Spleen (tissue), 11 donors: ENCODE measurements around the gene MAT2B. TPM values are rescaled to one million over a fixed set of nuclear protein-coding genes. Genes with fewer than 3 reads are reported as not detected.

Source experiments
- DNase-seq: peaks from one replicate; pipeline ENCODE4 v3.0.0-alpha.2; 2020
- H3K27ac ChIP-seq, 8 donors: fragments of 200-600 bp; sonication (generic) in 7 of 8; 1 replicate in 4 of 8; 2 replicates in 4 of 8; pipeline versions ENCODE4 v1.5.0 to v1.8.0; 2016 to 2021; ENCODE audit warnings: inconsistent platforms in 4 of 8, mild to moderate bottlenecking in 4 of 8, moderate library complexity in 1 of 8
- H3K27me3 ChIP-seq, 7 donors: fragments of 200-600 bp; sonication (generic) in 6 of 7; replicated peaks in 1 of 7; 1 replicate in 4 of 7; 2 replicates in 3 of 7; pipeline versions ENCODE4 v1.5.0 to v1.8.0; 2016 to 2021; ENCODE audit warnings: inconsistent platforms in 3 of 7, mild to moderate bottlenecking in 1 of 7
- H3K36me3 ChIP-seq, 6 donors: fragments of 200-600 bp; sonication (generic) in 5 of 6; 1 replicate in 4 of 6; 2 replicates in 2 of 6; pipeline versions ENCODE4 v1.5.0 to v1.8.0; 2016 to 2021; ENCODE audit warnings: inconsistent platforms in 2 of 6
- H3K4me1 ChIP-seq, 6 donors: fragments of 200-600 bp; sonication (generic) in 5 of 6; 1 replicate in 3 of 6; 2 replicates in 3 of 6; pipeline versions ENCODE4 v1.5.0 to v1.8.0; 2016 to 2021; ENCODE audit warnings: inconsistent platforms in 3 of 6
- H3K4me3 ChIP-seq, 8 donors: fragments of 200-600 bp; sonication (generic) in 7 of 8; 1 replicate in 4 of 8; 2 replicates in 4 of 8; pipeline versions ENCODE4 v1.5.0 to v1.8.0; 2016 to 2021; ENCODE audit warnings: inconsistent platforms in 4 of 8, mild to moderate bottlenecking in 4 of 8, moderate library complexity in 2 of 8
- H3K9me3 ChIP-seq, 8 donors: fragments of 200-600 bp; sonication (generic) in 7 of 8; 1 replicate in 4 of 8; 2 replicates in 4 of 8; pipeline versions ENCODE4 v1.5.0 to v1.8.0; 2016 to 2021; ENCODE audit warnings: inconsistent platforms in 4 of 8
- POLR2A ChIP-seq, 3 donors: fragments of 450-650 bp; IDR thresholded peaks; one replicate each; pipeline ENCODE4 v1.5.1; 2017; ENCODE audit warnings: antibody characterized with exemption in 3 of 3, mild to moderate bottlenecking in 1 of 3
- POLR2AphosphoS5 ChIP-seq, 3 donors: sonication (generic); formaldehyde crosslinking; IDR thresholded peaks; one replicate each; pipeline ENCODE4 v1.5.1; 2017; ENCODE audit warnings: antibody characterized with exemption in 3 of 3
- WGBS, 5 donors: extraction: QIAGEN DNeasy Blood & Tissue Kit in 3 of 5; methylation state at CpG; one replicate each; pipeline versions ENCODE4 v1.1.5 to v1.1.7; 2013 to 2018; 5-methylcytosine and 5-hydroxymethylcytosine counted together
- intact Hi-C: fragments of 100-400 bp; cut with DNase I; formaldehyde crosslinking; loops from one replicate; pipeline ENCODE4 v1.15.0; 2023; ENCODE audit warnings: low total_unique reads
- polyA plus RNA-seq, 3 donors: library from polyadenylated mRNA; stranded (reverse); fragments of 200-250 nt; gene quantifications; one replicate each; pipeline ENCODE4 v1.2.1, GENCODE V29; 2013
- total RNA-seq, 7 donors: library from RNA; depleted of rRNA in 3 of 7; stranded (reverse); fragments of >200 nt in 3 of 7; fragmentation: NEBNext Ultra II Directional in 4 of 7; extraction: Animal tissue kit (Norgen Biotek cat#: 25700) in 4 of 7; gene quantifications; one replicate each; pipeline versions ENCODE4 v1.1.0 to v1.2.1, GENCODE V29; 2016 to 2021
- TF ChIP-seq, protein P1 (sequence below), 11 experiments: fragments of 200-600 bp in 7 of 11; fragments of 450-650 bp in 4 of 11; sonication (generic) in 4 of 11; IDR thresholded peaks in 8 of 11; conservative IDR thresholded peaks in 3 of 11; 1 replicate in 7 of 11; 2 replicates in 4 of 11; pipeline versions ENCODE4 v1.4.0 to v1.8.0; 2016 to 2021; ENCODE audit warnings: antibody characterized with exemption in 11 of 11, inconsistent platforms in 4 of 11, mild to moderate bottlenecking in 1 of 11
- donor health status: healthy with polysubstance abuse.
- donor health status: DM: no; HTN: no; CAD: no; lungs with moderate emphysema.
- donor health status: DM: no; HTN: no; CAD: no.
- donor health status: Bipolar disorder and iron deficiency.
- donor health status: healthy.
- donor health status: DM: no; HTN: no; CAD: no.
- donor health status: DM: yes; HTN: yes; CAD: no.

The MAT2B gene
- total and polyA plus RNA-seq, 10 donors = 61.6 to 110 (median 89.6) TPM

DNA sequence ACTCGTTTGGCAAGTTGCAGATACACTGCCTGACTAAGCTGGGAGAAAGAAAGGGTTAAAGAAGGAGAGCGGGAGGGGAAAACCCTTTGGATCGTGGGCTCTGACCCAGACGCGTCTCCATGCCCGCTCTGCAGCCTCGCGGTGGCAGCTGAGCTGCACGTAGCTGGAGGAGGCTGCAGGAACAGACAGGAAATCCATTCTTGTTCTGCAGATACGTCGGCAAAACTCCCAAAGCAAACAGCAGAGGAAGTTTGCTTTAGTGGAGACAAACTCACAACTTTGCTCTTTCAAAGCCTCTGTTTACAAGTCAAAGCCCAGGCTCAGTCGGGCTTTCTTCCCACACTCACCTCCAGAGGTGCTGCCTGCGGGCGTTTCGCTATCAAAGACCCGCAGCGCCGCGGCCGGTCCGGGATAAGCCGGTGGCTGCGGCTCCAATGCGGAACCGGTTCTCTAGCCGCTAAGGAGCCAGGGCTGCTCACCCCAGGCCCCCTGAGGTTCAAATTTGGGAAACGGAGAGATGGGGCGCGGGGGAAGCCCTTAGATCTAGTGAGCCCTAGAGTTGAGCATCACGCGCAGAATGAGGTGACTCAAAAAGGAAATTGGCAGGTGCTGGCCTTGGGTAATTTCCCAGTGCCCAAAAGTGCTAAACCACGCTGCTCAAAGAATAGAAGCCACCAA lies 60.7 kb downstream of the MAT2B start:
- peaks cover 0 to 43% (median 18%) of the 10 kb centered on the region in 7 donors for H3K27me3 ChIP-seq
- 3 to 5% (median 4%) methylated on average over 32 of the region's 32 CpGs for WGBS, 5 donors
- H3K4me3 ChIP-seq = peak overlapping the region; percentile 14 to 66 (median 27)
- TF ChIP-seq, protein P1, sequence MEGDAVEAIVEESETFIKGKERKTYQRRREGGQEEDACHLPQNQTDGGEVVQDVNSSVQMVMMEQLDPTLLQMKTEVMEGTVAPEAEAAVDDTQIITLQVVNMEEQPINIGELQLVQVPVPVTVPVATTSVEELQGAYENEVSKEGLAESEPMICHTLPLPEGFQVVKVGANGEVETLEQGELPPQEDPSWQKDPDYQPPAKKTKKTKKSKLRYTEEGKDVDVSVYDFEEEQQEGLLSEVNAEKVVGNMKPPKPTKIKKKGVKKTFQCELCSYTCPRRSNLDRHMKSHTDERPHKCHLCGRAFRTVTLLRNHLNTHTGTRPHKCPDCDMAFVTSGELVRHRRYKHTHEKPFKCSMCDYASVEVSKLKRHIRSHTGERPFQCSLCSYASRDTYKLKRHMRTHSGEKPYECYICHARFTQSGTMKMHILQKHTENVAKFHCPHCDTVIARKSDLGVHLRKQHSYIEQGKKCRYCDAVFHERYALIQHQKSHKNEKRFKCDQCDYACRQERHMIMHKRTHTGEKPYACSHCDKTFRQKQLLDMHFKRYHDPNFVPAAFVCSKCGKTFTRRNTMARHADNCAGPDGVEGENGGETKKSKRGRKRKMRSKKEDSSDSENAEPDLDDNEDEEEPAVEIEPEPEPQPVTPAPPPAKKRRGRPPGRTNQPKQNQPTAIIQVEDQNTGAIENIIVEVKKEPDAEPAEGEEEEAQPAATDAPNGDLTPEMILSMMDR (IDR thresholded peaks at IDR 0.05 in 8 of 11, conservative IDR thresholded peaks at IDR 0.05 in 3 of 11) = no peak
- no peak for TF ChIP-seq POLR2AphosphoS5 (IDR thresholded peaks at IDR 0.05)
- no peak for TF ChIP-seq POLR2A (IDR thresholded peaks at IDR 0.05)
- H3K27ac ChIP-seq = no peak overlapping the region
- peak; percentile 79 for DNase-seq
- no peaks in the 10 kb centered on the region for H3K36me3 ChIP-seq
- no peaks in the 10 kb centered on the region for H3K9me3 ChIP-seq
- peaks cover 7 to 30% (median 22%) of the 10 kb centered on the region in 6 donors for H3K4me1 ChIP-seq
- intact Hi-C loops = loop anchor here (2.0 to 10.0 kb wide), 2 partner anchors 449 to 937 kb away; no protein-coding TSS in a partner anchor

DNA sequence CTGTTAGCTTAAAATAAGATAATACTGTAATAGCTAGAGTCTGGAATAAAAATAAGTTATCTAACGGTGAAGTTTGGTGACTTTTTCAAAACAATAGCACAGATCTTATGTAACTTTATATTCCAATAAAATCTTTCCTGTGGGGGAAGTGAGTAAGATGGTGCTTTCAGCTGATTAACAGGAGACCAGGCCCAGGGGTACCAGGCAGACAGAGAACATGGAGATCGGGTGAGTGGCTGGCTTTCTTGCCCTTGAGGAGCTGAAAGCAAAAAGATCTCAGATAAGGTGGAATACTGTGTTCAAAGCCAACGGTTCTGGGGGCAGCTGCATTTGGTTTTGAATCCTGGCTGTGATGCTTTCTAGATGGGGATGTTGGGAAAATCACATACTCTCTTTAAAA lies 61.3 kb downstream of the MAT2B start:
- Histone ChIP-seq H3K9me3 (no peaks in the 10 kb centered on the region), H3K4me3 (peak overlapping the region in 2 of 8 donors; percentile 45 to 66), H3K4me1 (peaks cover 7 to 30% (median 22%) of the 10 kb centered on the region in 6 donors), H3K27ac (no peak overlapping the region), H3K27me3 (peaks cover 0 to 43% (median 18%) of the 10 kb centered on the region in 7 donors), H3K36me3 (no peaks in the 10 kb centered on the region)
- DNase-seq = no peak
- intact Hi-C loops = loop anchor here (10.0 kb wide), 1 partner anchor 448 kb away; no protein-coding TSS in a partner anchor
- WGBS, 5 donors = 27 to 40% (median 27%) methylated on average over 3 of the region's 3 CpGs
- TF ChIP-seq POLR2AphosphoS5 (IDR thresholded peaks at IDR 0.05) (no peak), POLR2A (IDR thresholded peaks at IDR 0.05) (no peak)
- TF ChIP-seq, protein P1 (IDR thresholded peaks at IDR 0.05 in 8 of 11, conservative IDR thresholded peaks at IDR 0.05 in 3 of 11) = no peak

- intact Hi-C loops = loop anchor here (10.0 kb wide), 1 partner anchor 447 kb away; no protein-coding TSS in a partner anchor
- WGBS, 5 donors = 81 to 94% (median 88%) methylated on average over 1 of the region's 1 CpG
Measured at GRCh38 chr5:163567811-163568210, 62.4 kb downstream of the MAT2B start.

More at GRCh38 chr5:163567811-163568210, 62.4 kb downstream of the MAT2B start:
- H3K27me3 ChIP-seq = peaks cover 0 to 43% (median 18%) of the 10 kb centered on the region in 7 donors
- H3K27ac ChIP-seq = no peak overlapping the region
- H3K36me3 ChIP-seq = no peaks in the 10 kb centered on the region
- peaks cover 7 to 30% (median 22%) of the 10 kb centered on the region in 6 donors for H3K4me1 ChIP-seq
- TF ChIP-seq, protein P1 (IDR thresholded peaks at IDR 0.05 in 8 of 11, conservative IDR thresholded peaks at IDR 0.05 in 3 of 11) = no peak
- no peak for TF ChIP-seq POLR2A (IDR thresholded peaks at IDR 0.05)
- no peak for TF ChIP-seq POLR2AphosphoS5 (IDR thresholded peaks at IDR 0.05)
- no peak for DNase-seq
- no peaks in the 10 kb centered on the region for H3K9me3 ChIP-seq
- no peak overlapping the region for H3K4me3 ChIP-seq

Other genes with a start within 250 kb of the MAT2B start
- 100 to 1,000 TPM in 6 of 7 donors, 10 to 100 TPM in 1; 71.7 to 117 (median 105) TPM for gene CCNG1, start 68.0 kb upstream of the MAT2B start, total RNA-seq
- 10 to 100 TPM; 76.2 to 91.6 (median 76.4) TPM for gene CCNG1, start 68.0 kb upstream of the MAT2B start, polyA plus RNA-seq
- gene NUDCD2, start 45.5 kb upstream of the MAT2B start, total RNA-seq = 10 to 100 TPM in 6 of 7 donors, 1 to 10 TPM in 1; 7.6 to 25.9 (median 16.6) TPM
- 1 to 10 TPM; 5.8 to 9.9 (median 9.7) TPM for gene NUDCD2, start 45.5 kb upstream of the MAT2B start, polyA plus RNA-seq
- gene HMMR, start 45.0 kb upstream of the MAT2B start, total RNA-seq = 10 to 100 TPM in 1 of 7 donors, 1 to 10 TPM in 6; 1.7 to 10.4 (median 3.7) TPM
- 1 to 10 TPM in 2 of 3 donors, under 1 TPM in 1; 0.65 to 4.4 (median 2.0) TPM for gene HMMR, start 45.0 kb upstream of the MAT2B start, polyA plus RNA-seq